Smooth muscle cell of bladder (primary cell): Measurements from ENCODE around the gene SPPL2A. TPM values are rescaled to one million over a fixed set of nuclear protein-coding genes. Genes with fewer than 3 reads are reported as not detected.

Experiments
- total RNA-seq: library from RNA; depleted of rRNA; stranded (reverse); fragments of >200 nt; gene quantifications from 2 replicates; pipeline ENCODE4 v1.2.3, GENCODE V29; 2014

The SPPL2A gene
- 71.4 and 88.7 TPM in 2 replicates for total RNA-seq

GRCh38 chr15:50765195-50765967 is at the start of gene SPPL2A:
Gene SPPL2A, minus strand, starts transcription at chr15:50765706. Its CDS starts 173 bp downstream, at chr15:50765533.

GRCh38 chr15:50686469-50687301 is 78.8 kb downstream of the SPPL2A start, which contains the start of gene TRPM7:
Gene TRPM7, minus strand, starts transcription at chr15:50686797. Its CDS starts 264 bp downstream, at chr15:50686533.

Other genes with a start within 250 kb of the SPPL2A start
- 0.28 and 0.43 TPM in 2 replicates for gene USP50, start 219.0 kb downstream of the SPPL2A start, total RNA-seq
- gene TRPM7, start 78.9 kb downstream of the SPPL2A start, total RNA-seq, result 57.0 and 61.8 TPM in 2 replicates
- 12.9 and 13.9 TPM in 2 replicates for gene AP4E1, start 143.0 kb upstream of the SPPL2A start, total RNA-seq